OCI-LY7 (cell line): Measurements from ENCODE around the gene IGSF1. TPM values are rescaled to one million over a fixed set of nuclear protein-coding genes. Genes with fewer than 3 reads are reported as not detected.
"Not testable (repeated sequence)": the region's sequence is repeated elsewhere in the genome, so short reads cannot be mapped to it uniquely, and the experiment has no call there.

ENCODE experiments used
- BruUV-seq: library from RNA; stranded (reverse); fragments of 400-500 nt; replicated peaks from 2 replicates; lab custom pipeline; 2021; lab: Mats Ljungman, UMichigan
- CTCF ChIA-PET: fragments of 300-600 bp; sonication (Branson Sonifier 250); formaldehyde crosslinking; loops from one replicate; lab custom pipeline; 2022; ENCODE audit warnings: antibody characterized with exemption; ENCODE audit not compliant: unreplicated experiment; lab: Charles Lee
- POLR2A ChIA-PET: fragments of 300-600 bp; sonication (Branson Sonifier 250); formaldehyde crosslinking; loops from one replicate; lab custom pipeline; 2022; ENCODE audit warnings: antibody characterized with exemption; lab: Charles Lee
- DNase-seq: peaks from one replicate; pipeline ENCODE4 v3.0.0-alpha.2; 2015; ENCODE audit warnings: low spot score
- H2AFZ ChIP-seq: fragments of 200-600 bp; sonication (generic), shearing (Covaris generic); 2 replicates; pipeline ENCODE4 v1.6.1; 2014; ENCODE audit warnings: mild to moderate bottlenecking, antibody characterized with exemption, low read length, moderate library complexity
- H3K27ac ChIP-seq: fragments of 200-600 bp; sonication (generic); 2 replicates; pipeline ENCODE4 v1.5.1; 2014; ENCODE audit warnings: mixed run types, low read depth, mild to moderate bottlenecking, moderate library complexity, low read length, inconsistent platforms; ENCODE audit not compliant: poor library complexity, severe bottlenecking
- H3K36me3 ChIP-seq: fragments of 200-600 bp; sonication (generic); 2 replicates; pipeline ENCODE4 v1.6.1; 2014; ENCODE audit warnings: mild to moderate bottlenecking, antibody characterized with exemption, low read length, moderate library complexity, mixed read lengths; ENCODE audit not compliant: insufficient read depth
- H3K4me1 ChIP-seq: fragments of 200-600 bp; sonication (generic); 2 replicates; pipeline ENCODE4 v1.5.1; 2014; ENCODE audit warnings: mild to moderate bottlenecking, low read length; ENCODE audit not compliant: insufficient read depth, poor library complexity, severe bottlenecking
- H3K4me2 ChIP-seq: fragments of 200-600 bp; sonication (generic); 2 replicates; pipeline ENCODE4 v1.6.1; 2014; ENCODE audit warnings: mild to moderate bottlenecking, low read length
- H3K4me3 ChIP-seq: fragments of 200-600 bp; sonication (generic); 2 replicates; pipeline ENCODE4 v1.5.1; 2014; ENCODE audit warnings: mild to moderate bottlenecking, low read depth, low read length; ENCODE audit not compliant: poor library complexity, severe bottlenecking
- H3K79me2 ChIP-seq: fragments of 200-600 bp; sonication (generic); 2 replicates; pipeline ENCODE4 v1.6.1; 2016; ENCODE audit warnings: low read depth, mild to moderate bottlenecking, low read length, moderate library complexity, mixed read lengths; ENCODE audit not compliant: insufficient read depth
- H3K9me2 ChIP-seq: fragments of 200-600 bp; sonication (generic); 2 replicates; pipeline ENCODE4 v1.6.1; 2016; ENCODE audit warnings: mild to moderate bottlenecking, low read length, mixed read lengths; ENCODE audit not compliant: insufficient read depth
- H3K9me3 ChIP-seq: fragments of 200-600 bp; sonication (generic); 2 replicates; pipeline ENCODE4 v1.6.1; 2014; ENCODE audit warnings: mild to moderate bottlenecking, mixed run types, low read length, mixed read lengths
- H4K20me1 ChIP-seq: fragments of 200-600 bp; sonication (generic); 2 replicates; pipeline ENCODE4 v1.6.1; 2014; ENCODE audit warnings: mild to moderate bottlenecking, antibody characterized with exemption, low read length, moderate library complexity, mixed read lengths; ENCODE audit not compliant: insufficient read depth
- CTCF ChIP-seq: fragments of 200-600 bp; sonication (generic); conservative IDR thresholded peaks from 2 replicates; pipeline ENCODE4 v1.5.1; 2014; ENCODE audit warnings: mild to moderate bottlenecking, antibody characterized with exemption, low read length, moderate library complexity, mixed read lengths
- EZH2phosphoT487 ChIP-seq: fragments of 200-600 bp; sonication (generic); IDR thresholded peaks from 2 replicates; pipeline ENCODE4 v1.6.1; 2018; ENCODE audit warnings: low read depth, borderline replicate concordance, mild to moderate bottlenecking, mixed run types, antibody characterized with exemption, low read length, moderate library complexity, mixed read lengths
- intact Hi-C: fragments of 100-400 bp; cut with micrococcal nuclease; formaldehyde crosslinking; loops from one replicate; pipeline ENCODE4 v1.10.0; 2022; ENCODE audit not compliant: unreplicated experiment
- total RNA-seq, 2 experiments: library from RNA; depleted of rRNA in 1 of 2; stranded (reverse); fragments of >200 nt in 1 of 2; shearing (Covaris generic) in 1 of 2; gene quantifications; 2 replicates each; pipeline ENCODE4 v1.2.3, GENCODE V29; 2014 to 2022

Gene IGSF1
- total RNA-seq, 2 experiments from 2014 or later, result not detected

- intact Hi-C loops, result no loop called here
- no peak for DNase-seq
- no peaks in the 10 kb centered on the region for H3K79me2 ChIP-seq
- H2AFZ ChIP-seq, result no peak overlapping the region
- H3K27ac ChIP-seq, result no peak overlapping the region
- no peaks in the 10 kb centered on the region for H3K9me3 ChIP-seq
- POLR2A ChIA-PET, result no interaction called here
- no peak overlapping the region for H3K4me3 ChIP-seq
- TF ChIP-seq EZH2phosphoT487 (no peak), CTCF (no peak)
- BruUV-seq, result no TSS peak
- H3K36me3 ChIP-seq, result no peaks in the 10 kb centered on the region
- no peak overlapping the region for H3K4me2 ChIP-seq
- no peaks in the 10 kb centered on the region for H3K4me1 ChIP-seq
- CTCF ChIA-PET, result no interaction called here
- H4K20me1 ChIP-seq, result no peaks in the 10 kb centered on the region
- no peaks in the 10 kb centered on the region for H3K9me2 ChIP-seq
Observed at GRCh38 chrX:131262200-131262599, 26.9 kb downstream of the IGSF1 start.

GRCh38 chrX:131257367-131257766, 31.7 kb downstream of the IGSF1 start:
- BruUV-seq, result no TSS peak

GRCh38 chrX:131250984-131251738, 37.9 kb downstream of the IGSF1 start:
- H4K20me1 ChIP-seq, result not testable (repeated sequence)

More at GRCh38 chrX:131257367-131257766, 31.7 kb downstream of the IGSF1 start:
- no peaks in the 10 kb centered on the region for H3K36me3 ChIP-seq
- H4K20me1 ChIP-seq, result no peaks in the 10 kb centered on the region
- H3K79me2 ChIP-seq, result no peaks in the 10 kb centered on the region
- no peaks in the 10 kb centered on the region for H3K9me3 ChIP-seq
- intact Hi-C loops, result no loop called here
- no peak overlapping the region for H3K4me3 ChIP-seq
- DNase-seq, result no peak
- POLR2A ChIA-PET, result no interaction called here
- CTCF ChIA-PET, result no interaction called here
- H3K27ac ChIP-seq, result no peak overlapping the region
- H3K4me2 ChIP-seq, result no peak overlapping the region
- no peak overlapping the region for H2AFZ ChIP-seq
- H3K9me2 ChIP-seq, result no peaks in the 10 kb centered on the region
- no peaks in the 10 kb centered on the region for H3K4me1 ChIP-seq
- TF ChIP-seq EZH2phosphoT487 (no peak), CTCF (no peak)

More at GRCh38 chrX:131250984-131251738, 37.9 kb downstream of the IGSF1 start:
- BruUV-seq, H3K4me2 ChIP-seq, H3K79me2 ChIP-seq, H3K4me1 ChIP-seq, H3K9me3 ChIP-seq, CTCF ChIA-PET, POLR2A ChIA-PET, H3K9me2 ChIP-seq, H3K27ac ChIP-seq, H3K4me3 ChIP-seq, H3K36me3 ChIP-seq, intact Hi-C loops, H2AFZ ChIP-seq, DNase-seq: not testable (repeated sequence)
